Measurements from ENCODE around the gene WDR38. TPM values are rescaled to one million over a fixed set of nuclear protein-coding genes. Genes with fewer than 3 reads are reported as not detected.

WDR38 gene
- total RNA-seq, 2 experiments from 2014 or later, result not detected

DNA sequence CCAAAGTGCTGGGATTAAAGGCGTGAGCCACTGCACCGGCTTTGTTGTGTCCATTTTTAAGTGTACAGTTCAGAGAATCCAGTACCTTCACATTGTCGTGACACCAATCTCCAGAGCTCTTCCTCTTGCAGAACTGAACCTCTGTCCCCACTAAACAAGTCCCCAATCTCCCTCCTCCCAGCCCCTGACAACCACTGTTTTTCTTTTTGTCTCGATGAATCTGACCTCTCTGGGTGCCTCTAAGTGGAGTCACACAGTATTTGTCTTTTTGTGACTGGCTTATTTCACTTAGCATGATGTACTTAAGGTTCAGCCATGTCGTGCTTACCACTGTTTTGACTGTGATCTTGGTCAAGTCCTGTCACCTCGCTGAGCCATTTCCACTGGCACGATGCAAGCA is 1.6 kb downstream of the WDR38 start:
- Mint-ChIP-seq H3K4me3 (no peak overlapping the region), H3K27ac (no peak overlapping the region), H3K4me1 (ENCODE audit: low read depth) (peaks cover 33% of the 10 kb centered on the region), H3K9me3 (no peaks in the 10 kb centered on the region), H3K27me3 (peaks cover 4% of the 10 kb centered on the region), H3K36me3 (peaks cover 28% of the 10 kb centered on the region)
- intact Hi-C loops (cut with micrococcal nuclease), result no loop called here
- POLR2A ChIA-PET, result interaction anchor here (1.7 to 5.6 kb wide), 2 partner anchors 16 to 80 kb away, joined by 6 to 55 read pairs; no protein-coding TSS in a partner anchor
- DNase-seq, result no peak
- CTCF ChIA-PET, result interaction anchor here (0.6 to 17.0 kb wide), 6 partner anchors 13 to 238 kb away, joined by 3 to 530 read pairs (median 18); partner anchors contain the start of genes NR6A1 and OLFML2A

DNA sequence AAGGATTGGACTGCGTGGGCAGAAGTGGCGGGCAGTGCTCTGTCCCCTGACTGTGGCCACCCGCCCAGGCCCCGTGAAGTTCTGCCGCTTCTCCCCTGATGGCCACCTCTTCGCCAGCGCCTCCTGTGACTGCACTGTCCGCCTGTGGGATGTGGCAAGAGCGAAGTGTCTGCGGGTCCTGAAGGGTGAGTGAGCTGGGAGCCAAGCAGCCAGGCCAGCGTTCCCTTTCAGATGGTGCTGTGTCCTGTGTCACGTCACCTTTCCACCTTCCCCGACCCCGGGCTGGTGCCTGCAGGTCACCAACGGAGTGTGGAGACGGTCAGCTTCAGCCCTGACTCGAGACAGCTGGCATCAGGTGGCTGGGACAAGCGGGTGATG is 2.3 kb downstream of the WDR38 start:
- no peak overlapping the region for H3K4me3 Mint-ChIP-seq
- peaks cover 4% of the 10 kb centered on the region for H3K27me3 Mint-ChIP-seq
- intact Hi-C loops (cut with micrococcal nuclease), result no loop called here
- H3K36me3 Mint-ChIP-seq, result peaks cover 36% of the 10 kb centered on the region
- H3K4me1 Mint-ChIP-seq (ENCODE audit: low read depth), result peaks cover 40% of the 10 kb centered on the region
- ChIA-PET POLR2A (interaction anchor here (5.6 kb wide), 1 partner anchor 15 kb away, joined by 55 read pairs; no protein-coding TSS in a partner anchor), CTCF (interaction anchor here (1.2 to 17.0 kb wide), 4 partner anchors 38 to 239 kb away, joined by 3 to 530 read pairs (median 18); partner anchors contain the start of genes NR6A1 and OLFML2A)
- no peaks in the 10 kb centered on the region for H3K9me3 Mint-ChIP-seq
- no peak for DNase-seq
- H3K27ac Mint-ChIP-seq, result no peak overlapping the region

DNA sequence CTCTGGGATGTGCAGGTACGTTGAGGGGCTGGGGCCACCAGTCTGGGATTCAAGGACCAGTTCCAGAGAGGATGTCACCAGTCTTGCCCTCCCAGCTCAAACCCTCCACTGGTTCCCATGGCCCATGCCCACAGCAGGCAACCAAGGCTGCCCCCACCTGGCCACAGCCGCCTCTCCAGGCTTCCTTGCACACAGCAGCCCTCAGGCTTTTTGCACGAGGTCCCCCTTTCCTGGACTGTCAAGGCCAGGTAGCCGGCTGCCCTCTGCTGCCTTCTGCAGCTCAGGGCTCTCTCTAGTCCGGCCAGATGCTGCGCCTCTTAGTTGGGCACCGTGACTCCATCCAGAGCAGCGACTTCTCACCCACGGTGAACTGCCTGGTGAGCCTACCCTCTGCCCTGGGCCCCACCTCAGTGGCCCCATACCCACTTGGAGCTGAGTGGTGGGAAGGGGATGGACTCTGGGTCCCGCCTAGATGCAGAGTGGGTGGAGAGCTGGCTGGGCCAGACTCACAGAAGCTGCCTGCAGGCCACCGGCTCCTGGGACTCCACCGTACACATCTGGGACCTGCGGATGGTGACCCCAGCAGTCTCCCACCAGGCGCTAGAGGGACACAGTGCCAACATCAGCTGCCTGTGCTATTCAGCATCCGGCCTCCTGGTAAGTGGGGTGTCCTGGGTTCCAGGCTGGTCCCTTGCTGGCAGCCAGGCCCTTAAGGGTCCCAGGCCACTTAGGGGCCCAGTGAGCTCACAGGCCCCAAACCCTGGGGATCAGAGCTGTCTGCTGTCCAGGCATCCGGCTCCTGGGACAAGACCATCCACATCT is 2.9 kb downstream of the WDR38 start:
- peaks cover 43% of the 10 kb centered on the region for H3K4me1 Mint-ChIP-seq (ENCODE audit: low read depth)
- H3K27ac Mint-ChIP-seq, result no peak overlapping the region
- CTCF ChIA-PET, result interaction anchor here (0.8 to 17.0 kb wide), 4 partner anchors 14 to 103 kb away, joined by 3 to 530 read pairs (median 4); partner anchors contain the start of genes NR6A1 and OLFML2A
- no peaks in the 10 kb centered on the region for H3K9me3 Mint-ChIP-seq
- POLR2A ChIA-PET, result interaction anchor here (1.6 to 5.6 kb wide), 3 partner anchors 15 to 386 kb away, joined by 3 to 55 read pairs (median 18); partner anchors contain the start of genes HSPA5 and NR6A1
- intact Hi-C loops (cut with micrococcal nuclease), result no loop called here
- peaks cover 42% of the 10 kb centered on the region for H3K36me3 Mint-ChIP-seq
- peaks cover 4% of the 10 kb centered on the region for H3K27me3 Mint-ChIP-seq
- peak; percentile 43 for DNase-seq
- H3K4me3 Mint-ChIP-seq, result no peak overlapping the region

DNA sequence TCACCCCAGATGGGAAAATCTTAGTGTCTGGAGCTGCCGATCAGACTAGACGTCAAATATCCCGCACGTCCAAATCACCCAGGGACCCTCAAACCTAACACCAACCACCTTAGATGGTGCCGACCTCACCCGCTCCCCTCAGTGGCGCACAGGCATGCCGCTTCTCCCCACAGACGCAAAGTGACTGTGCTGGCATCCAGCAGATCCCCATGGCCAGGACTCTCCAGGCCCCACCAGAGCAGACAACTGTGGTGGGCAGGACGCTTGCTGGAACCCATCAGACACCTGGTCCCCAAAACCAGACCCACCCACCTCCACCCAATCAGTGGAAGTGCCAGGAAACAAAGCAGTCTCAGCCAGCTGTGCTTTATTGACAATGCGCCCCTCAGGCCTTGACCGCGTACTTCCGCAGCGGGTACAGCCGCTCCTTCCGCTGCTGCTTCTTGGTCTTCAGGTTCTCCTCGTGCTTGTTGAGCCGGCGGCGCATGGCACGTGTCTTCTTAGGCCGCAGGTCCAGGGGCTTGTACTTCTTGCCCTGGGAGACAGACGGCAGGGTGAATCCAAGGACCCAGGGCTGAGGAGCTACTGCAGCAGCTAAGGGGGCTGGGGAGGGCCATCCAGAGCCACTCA is 4.4 kb downstream of the WDR38 start:
- no peak for DNase-seq
- Mint-ChIP-seq H3K27me3 (peaks cover 1% of the 10 kb centered on the region), H3K27ac (peak overlapping the region; percentile 58), H3K36me3 (peaks cover 48% of the 10 kb centered on the region), H3K4me1 (ENCODE audit: low read depth) (peaks cover 43% of the 10 kb centered on the region), H3K9me3 (no peaks in the 10 kb centered on the region), H3K4me3 (no peak overlapping the region)
- CTCF ChIA-PET, result interaction anchor here (1.1 to 17.0 kb wide), 3 partner anchors 12 to 82 kb away, joined by 3 to 530 read pairs (median 3); partner anchors contain the start of genes NR6A1 and OLFML2A
- POLR2A ChIA-PET, result interaction anchor here (1.6 to 5.6 kb wide), 3 partner anchors 13 to 384 kb away, joined by 3 to 55 read pairs (median 18); partner anchors contain the start of genes HSPA5 and NR6A1
- intact Hi-C loops (cut with micrococcal nuclease), result no loop called here

DNA sequence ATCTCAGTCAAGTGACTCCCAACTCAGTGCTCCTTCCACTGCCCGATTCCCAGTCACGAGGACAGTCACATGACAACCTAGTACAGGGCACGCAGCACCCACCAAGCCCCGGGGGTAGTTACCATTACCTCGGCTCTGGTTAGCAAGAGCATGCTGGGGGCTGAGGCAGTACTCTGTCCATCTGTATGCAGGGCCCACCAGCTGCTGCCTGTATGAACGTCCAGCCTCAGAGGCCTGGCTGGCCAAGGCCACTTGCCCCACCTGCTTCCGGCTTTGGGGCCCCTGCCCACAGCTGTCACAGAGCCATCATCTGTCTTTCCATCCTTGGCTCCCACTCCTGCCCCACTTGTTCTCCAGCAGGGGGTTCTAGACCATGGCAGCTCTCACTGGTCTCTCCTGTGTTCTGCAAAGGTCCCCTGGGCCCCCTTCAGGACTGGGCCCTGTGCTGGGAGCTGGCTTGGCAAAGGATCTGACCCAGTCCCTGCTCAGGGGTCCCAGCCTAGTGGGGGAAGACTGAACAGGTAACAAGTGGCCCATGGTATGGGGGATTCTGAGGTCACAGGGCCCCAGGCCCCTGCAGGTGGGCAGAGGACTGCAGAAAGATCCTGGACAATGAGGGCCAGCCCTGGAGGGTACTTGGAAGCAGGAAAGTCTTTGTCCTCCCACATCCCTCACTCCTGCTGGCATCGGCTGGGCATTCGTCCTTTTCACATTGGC is 5.2 kb downstream of the WDR38 start:
- intact Hi-C loops (cut with micrococcal nuclease), result no loop called here
- Mint-ChIP-seq H3K27ac (no peak overlapping the region), H3K9me3 (no peaks in the 10 kb centered on the region), H3K36me3 (peaks cover 48% of the 10 kb centered on the region), H3K27me3 (no peaks in the 10 kb centered on the region), H3K4me3 (peak overlapping the region; percentile 23), H3K4me1 (ENCODE audit: low read depth) (peaks cover 41% of the 10 kb centered on the region)
- ChIA-PET CTCF (interaction anchor here (1.1 to 17.0 kb wide), 2 partner anchors 12 to 83 kb away, joined by 3 to 530 read pairs; partner anchors contain the start of genes NR6A1 and OLFML2A), POLR2A (interaction anchor here (4.0 to 5.6 kb wide), 2 partner anchors 13 to 88 kb away, joined by 18 to 55 read pairs; partner anchors contain the start of gene NR6A1)
- no peak for DNase-seq

DNA sequence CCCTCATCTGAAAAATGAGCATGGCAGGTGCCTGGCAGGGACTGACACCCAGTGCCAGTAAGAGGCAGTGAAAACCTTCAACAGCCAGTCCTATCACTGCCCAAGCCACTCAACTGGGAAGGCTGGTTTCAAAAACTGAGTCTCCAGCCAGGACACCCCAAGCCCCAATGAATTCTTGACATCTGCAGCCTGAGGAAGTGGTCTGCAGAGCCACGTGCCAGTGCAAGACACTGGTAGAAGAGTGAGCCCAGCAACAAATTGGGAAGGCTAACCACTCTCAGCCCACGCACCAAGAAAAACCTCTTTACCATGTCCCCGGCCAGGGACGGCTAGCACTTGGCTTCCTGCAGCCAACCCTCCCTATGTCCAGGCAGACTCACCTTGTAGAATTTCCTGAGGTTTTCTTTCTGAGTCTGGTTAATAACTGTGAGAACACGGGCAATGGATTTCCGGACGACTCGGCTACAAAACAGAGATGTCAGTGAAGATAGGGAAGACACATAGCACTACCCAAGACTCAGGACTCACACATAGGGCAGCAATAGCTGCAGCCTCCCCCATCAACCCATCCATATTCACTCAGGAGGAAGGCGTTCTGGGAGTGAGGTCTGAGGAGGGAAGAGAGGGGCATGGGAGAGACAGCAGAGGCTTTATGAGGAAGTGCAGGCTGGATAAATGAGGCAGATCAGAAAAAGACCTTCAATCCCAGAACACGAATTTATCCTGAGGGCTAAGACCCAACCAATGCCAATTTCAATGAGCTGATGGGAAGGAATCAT is 6.7 kb downstream of the WDR38 start:
- Mint-ChIP-seq H3K4me1 (ENCODE audit: low read depth) (peaks cover 42% of the 10 kb centered on the region), H3K36me3 (peaks cover 48% of the 10 kb centered on the region), H3K27ac (peak overlapping the region; percentile 83), H3K9me3 (no peaks in the 10 kb centered on the region), H3K4me3 (peak overlapping the region; percentile 88), H3K27me3 (no peaks in the 10 kb centered on the region)
- no peak for DNase-seq
- CTCF ChIA-PET, result interaction anchor here (0.6 to 17.0 kb wide), 5 partner anchors 10 to 436 kb away, joined by 3 to 530 read pairs (median 15); partner anchors contain the start of genes NR6A1 and OLFML2A
- POLR2A ChIA-PET, result interaction anchor here (0.9 to 5.6 kb wide), 6 partner anchors 11 to 379 kb away, joined by 3 to 62 read pairs (median 12); partner anchors contain the start of gene NR6A1
- intact Hi-C loops (cut with micrococcal nuclease), result no loop called here

DNA sequence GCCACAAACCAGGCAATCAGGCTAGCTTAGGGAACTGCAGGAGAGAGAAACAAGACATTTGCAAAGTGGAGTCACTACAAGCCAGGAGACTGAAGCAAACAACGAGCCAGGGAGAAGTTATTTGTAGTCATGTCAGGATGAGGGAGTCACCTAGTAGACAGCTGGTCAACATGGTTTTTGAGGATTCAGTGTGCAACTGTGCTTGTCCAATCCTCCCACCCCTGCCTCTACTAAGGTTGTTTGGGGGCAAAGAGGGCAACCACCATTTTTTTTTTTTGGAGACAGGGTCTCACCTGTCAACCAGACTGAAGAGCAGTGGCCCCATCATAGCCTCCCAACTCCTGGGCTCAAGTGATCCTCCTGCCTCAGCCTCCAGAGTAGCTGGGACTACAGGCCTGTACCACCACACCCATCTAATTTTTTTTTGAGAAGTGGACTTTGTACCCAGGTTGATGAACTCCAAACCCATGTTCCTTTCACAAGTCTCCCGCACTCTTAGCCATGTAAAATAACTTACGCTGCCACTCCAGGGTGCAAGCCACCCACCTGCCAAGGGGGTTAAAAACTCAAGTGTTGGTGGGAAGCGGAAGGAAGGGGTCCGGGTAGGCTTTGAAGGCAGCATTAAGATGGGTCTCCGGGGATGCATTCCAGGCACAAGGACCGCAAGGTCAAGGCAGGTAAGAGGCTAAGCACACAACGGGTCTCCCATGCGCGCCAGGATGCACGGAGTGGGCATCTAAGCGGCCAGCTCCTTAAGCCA is 7.5 kb downstream of the WDR38 start:
- CTCF ChIA-PET, result interaction anchor here (0.9 to 2.9 kb wide), 9 partner anchors 8 to 281 kb away, joined by 3 to 18 read pairs (median 5); partner anchors contain the start of genes NR6A1, OLFML2A and WDR38
- no peaks in the 10 kb centered on the region for H3K27me3 Mint-ChIP-seq
- H3K27ac Mint-ChIP-seq, result peak overlapping the region; percentile 83
- no peaks in the 10 kb centered on the region for H3K9me3 Mint-ChIP-seq
- H3K4me3 Mint-ChIP-seq, result peak overlapping the region; percentile 88
- H3K4me1 Mint-ChIP-seq (ENCODE audit: low read depth), result peaks cover 42% of the 10 kb centered on the region
- DNase-seq, result no peak
- H3K36me3 Mint-ChIP-seq, result peaks cover 48% of the 10 kb centered on the region
- intact Hi-C loops (cut with micrococcal nuclease), result no loop called here
- POLR2A ChIA-PET, result interaction anchor here (0.8 to 3.4 kb wide), 10 partner anchors 7 to 380 kb away, joined by 3 to 62 read pairs (median 6); partner anchors contain the start of genes GOLGA1, HSPA5, NR6A1 and WDR38

DNA sequence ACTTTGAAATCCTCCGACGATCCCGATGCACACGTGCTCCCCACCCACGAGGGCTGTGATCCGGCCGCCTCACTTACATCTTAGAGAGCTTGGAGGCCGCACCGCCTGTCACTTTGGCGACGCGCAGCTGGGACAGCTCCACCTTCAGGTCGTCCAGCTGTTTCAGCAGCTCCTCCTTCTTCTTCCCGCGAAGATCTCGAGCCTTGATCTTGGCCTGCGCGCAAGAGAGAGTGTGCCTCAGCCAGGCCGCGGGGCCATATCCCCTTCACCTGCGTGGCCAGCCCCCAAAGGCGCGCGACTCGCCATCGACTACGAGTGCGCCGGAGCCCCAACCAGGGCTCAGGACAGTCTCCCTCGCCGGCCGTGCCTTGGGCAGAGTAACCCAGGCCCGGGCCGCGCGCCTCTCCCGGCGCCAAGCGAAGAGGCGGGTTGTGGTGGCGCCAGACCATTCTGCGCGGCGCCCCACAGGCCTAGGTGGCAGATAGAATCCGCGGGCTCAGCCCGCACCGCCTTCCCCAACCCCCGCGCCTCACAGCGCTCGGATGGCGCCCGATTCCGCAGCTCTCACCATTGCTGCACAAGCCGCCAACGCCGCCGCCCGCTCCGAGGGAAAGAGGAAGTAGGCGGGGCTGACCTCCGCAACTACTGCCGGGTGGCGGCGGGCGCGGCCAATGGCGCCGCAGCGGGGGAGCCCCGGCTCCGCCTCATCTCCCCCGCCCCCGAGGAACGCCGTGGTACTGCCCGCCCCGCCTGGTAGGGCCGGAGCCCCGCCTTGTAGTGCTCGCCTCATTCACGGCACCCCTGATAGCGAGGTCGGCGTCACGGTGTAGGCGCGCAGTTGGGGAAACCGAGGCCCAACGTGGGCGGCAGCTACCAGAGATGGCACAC is 8.3 kb downstream of the WDR38 start, which contains the start of the genes ARPC5L and RPL35:
Gene ARPC5L (plus strand): TSS at position 789 of the 888 bp plus-strand sequence. CDS start 7,161 bp downstream, outside the sequence.
Gene RPL35 (minus strand): TSS at position 616 of the 888 bp plus-strand sequence. CDS start 45 bp downstream, at position 571.
- Mint-ChIP-seq H3K36me3 (peaks cover 48% of the 10 kb centered on the region), H3K27ac (peak within 1 kb of the TSS; percentile 94), H3K27me3 (no peaks in the 10 kb centered on the region), H3K9me3 (no peaks in the 10 kb centered on the region), H3K4me1 (ENCODE audit: low read depth) (peaks cover 42% of the 10 kb centered on the region), H3K4me3 (peak within 1 kb of the TSS; percentile 88)
- ChIA-PET POLR2A (interaction anchor here (0.8 to 3.4 kb wide), 12 partner anchors 8 to 379 kb away, joined by 3 to 62 read pairs (median 6); partner anchors contain the start of genes GOLGA1, HSPA5, NR6A1 and WDR38), CTCF (interaction anchor here (0.6 to 2.9 kb wide), 11 partner anchors 8 to 1653 kb away, joined by 3 to 18 read pairs (median 5); partner anchors contain the start of genes NR6A1, OLFML2A and WDR38)
- intact Hi-C loops (cut with micrococcal nuclease), result loop anchor here (1.0 to 2.0 kb wide), 3 partner anchors 9 to 90 kb away; partner anchors contain the start of genes GOLGA1 and NR6A1
- peak; percentile 96 for DNase-seq

DNA sequence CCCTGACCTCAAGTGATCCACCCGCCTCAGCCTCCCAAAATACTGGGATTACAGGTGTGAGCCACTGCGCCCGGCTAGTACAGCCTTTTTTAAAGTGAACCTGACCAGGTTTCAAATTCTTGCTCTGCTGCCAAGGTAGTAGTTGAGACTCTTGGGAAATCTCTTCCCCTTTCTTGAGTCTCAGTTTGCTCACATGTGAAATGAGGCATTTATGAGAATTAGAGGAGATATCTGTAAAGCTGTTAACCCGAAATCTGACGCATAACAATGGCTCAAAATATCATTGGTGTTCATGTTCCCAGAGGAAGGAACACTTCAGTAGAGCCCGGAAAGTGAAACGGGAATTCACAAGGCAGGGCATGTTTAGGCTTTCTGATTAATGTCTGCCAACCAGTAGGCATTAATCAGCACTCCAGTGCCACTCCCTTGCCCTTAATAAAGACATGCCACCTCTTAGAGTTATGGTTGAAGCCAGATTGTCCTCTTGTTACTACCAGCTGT is 10.2 kb downstream of the WDR38 start:
- Mint-ChIP-seq H3K4me1 (ENCODE audit: low read depth) (peaks cover 42% of the 10 kb centered on the region), H3K27me3 (no peaks in the 10 kb centered on the region), H3K4me3 (peak overlapping the region; percentile 36), H3K36me3 (peaks cover 33% of the 10 kb centered on the region), H3K27ac (peak overlapping the region; percentile 45), H3K9me3 (no peaks in the 10 kb centered on the region)
- ChIA-PET CTCF (interaction anchor here (0.6 to 2.1 kb wide), 4 partner anchors 10 to 441 kb away, joined by 3 to 13 read pairs (median 5); partner anchors contain the start of genes NR6A1 and WDR38), POLR2A (interaction anchor here (3.4 kb wide), 1 partner anchor 7 kb away, joined by 62 read pairs; no protein-coding TSS in a partner anchor)
- intact Hi-C loops (cut with micrococcal nuclease), result loop anchor here (2.0 kb wide), 1 partner anchor 77 kb away; the partner anchor contains the start of gene GOLGA1
- no peak for DNase-seq
